Bronchial epithelial cell (primary cell): Measurements from ENCODE around the gene EPB41L3. TPM values are rescaled to one million over a fixed set of nuclear protein-coding genes. Genes with fewer than 3 reads are reported as not detected.
"Not testable (repeated sequence)": the region's sequence is repeated elsewhere in the genome, so short reads cannot be mapped to it uniquely, and the experiment has no call there.

Source experiments
- DNase-seq: peaks from one replicate; pipeline ENCODE4 v3.0.0-alpha.2; 2010; ENCODE audit warnings: low read depth
- FAIRE-seq: peaks from 2 replicates; lab custom pipeline; 2011; peaks lifted over from hg19 to GRCh38; lab: Jason Lieb, UNC
- H3K27me3 ChIP-seq: 2 replicates; pipeline ENCODE4 v1.5.1; 2011; ENCODE audit warnings: low read length; ENCODE audit not compliant: control insufficient read depth, insufficient read depth
- H3K36me3 ChIP-seq: 2 replicates; pipeline ENCODE4 v1.5.1; 2011; ENCODE audit warnings: low read length; ENCODE audit not compliant: control insufficient read depth, insufficient read depth
- H3K4me3 ChIP-seq: 2 replicates; pipeline ENCODE4 v1.5.1; 2011; ENCODE audit warnings: mild to moderate bottlenecking, low read depth, low read length, control low read depth
- total RNA-seq: library from RNA; depleted of rRNA; stranded (reverse); fragments of >200 nt; gene quantifications from 2 replicates; pipeline ENCODE4 v1.2.1, GENCODE V29; 2014
- TF ChIP-seq, protein P1 (sequence below): IDR thresholded peaks from 2 replicates; pipeline ENCODE4 v1.5.1; 2011; ENCODE audit warnings: mild to moderate bottlenecking, moderate library complexity, low read length, control low read depth, inconsistent platforms; ENCODE audit not compliant: insufficient read depth, severe bottlenecking

The EPB41L3 gene
- total RNA-seq, 1 donor from 2014 or later, result 0.53 TPM

DNA sequence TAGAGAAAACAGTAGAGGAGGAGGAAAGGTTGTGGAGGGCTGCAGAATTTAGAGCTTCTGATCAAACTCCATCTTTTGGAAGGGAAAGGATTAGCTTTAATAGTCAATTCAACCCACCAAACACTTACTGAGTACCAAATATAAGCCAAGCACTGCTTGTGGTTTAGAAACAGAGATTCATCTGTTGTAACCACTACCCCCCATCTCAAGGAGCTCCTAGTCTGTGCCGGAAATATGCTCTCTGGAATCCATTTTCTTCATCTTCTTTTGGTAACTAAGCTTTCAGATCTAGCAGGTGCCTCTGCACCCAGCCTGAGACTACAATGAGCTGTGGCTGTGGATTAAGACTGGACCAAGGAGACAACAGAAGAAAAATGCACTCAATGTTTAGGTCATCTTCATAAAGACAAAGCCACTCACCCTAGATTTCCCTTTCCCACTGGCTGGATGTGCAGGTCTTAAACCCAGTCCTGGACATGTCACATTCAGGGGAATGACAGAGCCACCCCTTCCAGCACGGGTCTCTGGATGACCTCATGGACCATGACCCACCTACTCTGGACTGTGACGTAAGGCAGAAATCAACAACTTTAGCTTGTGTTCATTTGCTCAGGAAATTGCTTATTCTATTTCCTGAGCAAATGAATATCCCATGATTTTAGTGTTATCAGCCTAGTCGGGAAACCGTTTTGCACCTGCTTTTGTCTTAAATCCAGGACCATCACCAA lies 52.9 kb downstream of the EPB41L3 start:
- TF ChIP-seq, protein P1, sequence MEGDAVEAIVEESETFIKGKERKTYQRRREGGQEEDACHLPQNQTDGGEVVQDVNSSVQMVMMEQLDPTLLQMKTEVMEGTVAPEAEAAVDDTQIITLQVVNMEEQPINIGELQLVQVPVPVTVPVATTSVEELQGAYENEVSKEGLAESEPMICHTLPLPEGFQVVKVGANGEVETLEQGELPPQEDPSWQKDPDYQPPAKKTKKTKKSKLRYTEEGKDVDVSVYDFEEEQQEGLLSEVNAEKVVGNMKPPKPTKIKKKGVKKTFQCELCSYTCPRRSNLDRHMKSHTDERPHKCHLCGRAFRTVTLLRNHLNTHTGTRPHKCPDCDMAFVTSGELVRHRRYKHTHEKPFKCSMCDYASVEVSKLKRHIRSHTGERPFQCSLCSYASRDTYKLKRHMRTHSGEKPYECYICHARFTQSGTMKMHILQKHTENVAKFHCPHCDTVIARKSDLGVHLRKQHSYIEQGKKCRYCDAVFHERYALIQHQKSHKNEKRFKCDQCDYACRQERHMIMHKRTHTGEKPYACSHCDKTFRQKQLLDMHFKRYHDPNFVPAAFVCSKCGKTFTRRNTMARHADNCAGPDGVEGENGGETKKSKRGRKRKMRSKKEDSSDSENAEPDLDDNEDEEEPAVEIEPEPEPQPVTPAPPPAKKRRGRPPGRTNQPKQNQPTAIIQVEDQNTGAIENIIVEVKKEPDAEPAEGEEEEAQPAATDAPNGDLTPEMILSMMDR, result no peak
- no peaks in the 10 kb centered on the region for H3K36me3 ChIP-seq
- no peaks in the 10 kb centered on the region for H3K27me3 ChIP-seq
- FAIRE-seq (no peak), DNase-seq (no peak)
- no peak overlapping the region for H3K4me3 ChIP-seq

DNA sequence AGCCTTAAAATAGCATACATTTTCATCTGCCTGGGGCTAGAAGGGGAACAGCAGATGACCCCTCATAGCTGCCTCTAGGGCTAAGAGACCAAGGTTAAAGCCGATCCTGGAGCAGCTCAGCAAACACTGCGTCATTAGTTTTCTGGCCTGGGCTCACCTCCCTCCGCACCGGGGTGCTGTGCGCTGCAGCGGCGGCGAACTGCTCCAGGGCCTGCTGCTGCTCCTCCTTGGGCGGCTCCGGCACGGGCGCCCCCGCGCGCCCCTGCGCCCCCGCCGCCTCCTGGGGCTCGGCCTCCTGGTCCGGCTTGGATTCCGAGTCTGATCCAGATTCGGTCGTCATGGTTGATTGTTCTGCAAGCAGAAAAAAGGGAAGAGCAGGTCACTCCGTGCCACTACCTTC lies 55.0 kb downstream of the EPB41L3 start:
- no peaks in the 10 kb centered on the region for H3K27me3 ChIP-seq
- H3K36me3 ChIP-seq, result no peaks in the 10 kb centered on the region
- no peak overlapping the region for H3K4me3 ChIP-seq
- no peak for FAIRE-seq
- TF ChIP-seq, protein P1, result no peak
- no peak for DNase-seq

DNA sequence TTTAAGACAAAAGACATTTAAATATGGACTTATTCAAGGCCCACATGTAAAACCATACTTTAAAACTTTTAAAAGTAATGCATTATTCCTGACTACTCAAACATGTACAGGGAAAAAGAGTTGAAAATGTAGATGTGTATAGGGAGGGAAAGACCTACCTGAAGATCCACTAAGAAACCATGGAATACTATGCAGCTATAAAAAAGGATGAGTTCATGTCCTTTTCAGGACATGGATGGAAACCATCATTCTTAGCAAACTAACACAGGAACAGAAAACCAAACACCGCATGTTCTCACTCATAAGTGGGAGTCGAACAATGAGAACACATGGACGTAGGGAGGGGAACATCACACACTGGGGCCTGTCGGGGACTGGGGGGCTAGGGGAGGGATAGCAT lies 55.8 kb downstream of the EPB41L3 start:
- FAIRE-seq, DNase-seq, H3K27me3 ChIP-seq, H3K4me3 ChIP-seq, H3K36me3 ChIP-seq: not testable (repeated sequence)

DNA sequence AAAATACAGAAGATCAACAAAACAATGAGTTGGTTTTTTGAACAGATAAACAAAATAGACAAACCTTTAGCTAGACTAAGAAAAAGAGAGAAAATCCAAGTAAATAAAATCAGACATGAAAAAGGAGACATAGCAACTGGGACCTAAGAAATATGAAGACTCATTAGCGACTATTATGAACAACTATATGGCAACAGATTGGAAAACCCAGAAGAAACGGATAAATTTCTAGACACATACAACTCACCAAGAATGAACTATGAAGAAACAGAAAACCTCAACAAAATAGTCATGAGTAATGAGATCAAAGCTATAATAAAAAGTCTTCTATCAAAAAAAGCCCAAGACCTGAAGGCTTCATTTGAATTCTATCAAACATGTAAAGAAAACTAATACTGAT lies 59.3 kb downstream of the EPB41L3 start:
- Histone ChIP-seq H3K36me3 (no peaks in the 10 kb centered on the region), H3K27me3 (no peaks in the 10 kb centered on the region), H3K4me3 (no peak overlapping the region)
- FAIRE-seq (no peak), DNase-seq (no peak)
- TF ChIP-seq, protein P1, result no peak

DNA sequence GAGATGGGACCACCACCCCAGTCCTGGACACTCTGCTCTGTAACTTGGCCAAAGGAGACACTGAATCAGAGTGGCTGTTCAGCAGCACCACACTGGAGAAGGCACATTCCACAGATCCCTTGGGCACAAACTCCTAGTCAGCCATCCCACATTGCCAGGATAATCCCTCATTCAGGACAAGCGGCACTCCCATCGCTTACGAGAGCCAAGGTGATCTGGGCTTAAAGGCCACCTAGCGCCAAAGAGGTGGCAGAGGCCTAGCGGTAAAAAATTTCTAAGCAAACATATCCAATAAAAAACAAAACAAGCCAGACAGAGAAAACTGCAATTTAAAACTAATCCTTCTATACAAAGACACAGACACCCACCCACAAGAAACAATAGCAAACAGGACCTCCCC lies 62.2 kb downstream of the EPB41L3 start:
- H3K27me3 ChIP-seq, result no peaks in the 10 kb centered on the region
- H3K4me3 ChIP-seq, result no peak overlapping the region
- TF ChIP-seq, protein P1, result no peak
- FAIRE-seq (no peak), DNase-seq (no peak)
- no peaks in the 10 kb centered on the region for H3K36me3 ChIP-seq

DNA sequence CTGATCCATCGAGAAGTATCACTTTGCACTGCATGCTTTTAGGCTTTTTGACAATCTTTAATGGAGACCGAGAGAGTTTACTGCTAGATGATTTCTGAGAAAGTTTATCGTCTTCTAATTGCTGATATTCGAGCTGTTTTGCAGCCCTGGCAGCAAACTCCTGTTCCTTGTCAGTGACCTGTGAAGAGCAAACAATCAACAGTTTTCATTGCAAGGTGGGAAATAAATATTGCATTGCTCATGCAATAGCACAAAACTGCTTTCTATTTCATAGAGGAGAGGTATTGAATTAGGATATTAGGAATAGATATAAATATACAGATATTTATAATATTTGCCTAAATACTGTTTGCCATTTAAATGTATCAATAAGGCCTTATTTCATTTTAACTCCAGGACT lies 65.5 kb downstream of the EPB41L3 start:
- no peaks in the 10 kb centered on the region for H3K27me3 ChIP-seq
- FAIRE-seq (no peak), DNase-seq (no peak)
- TF ChIP-seq, protein P1, result no peak
- H3K36me3 ChIP-seq, result no peaks in the 10 kb centered on the region
- no peak overlapping the region for H3K4me3 ChIP-seq
